ENCODE measurements around the gene SIPA1L3. TPM values are rescaled to one million over a fixed set of nuclear protein-coding genes. Genes with fewer than 3 reads are reported as not detected.
A peak's percentile ranks its signal among the peaks of the same experiment; 100 is the strongest.
"Not testable (repeated sequence)": the region's sequence is repeated elsewhere in the genome, so short reads cannot be mapped to it uniquely, and the experiment has no call there.

SIPA1L3 gene
- total and polyA plus RNA-seq, 9 of the 15 experiments (the other 6 are each of a cell fraction or from before 2014, with no cell fraction given): 0.01 to 6.1 (median 2.5) TPM

GRCh38 chr19:38224863-38225218 is 317.8 kb downstream of the SIPA1L3 start:
- H3K9me1 ChIP-seq (ENCODE audit: control insufficient read depth, insufficient read depth, low read length); H3K9me3 ChIP-seq (replicated peaks; ENCODE audit: control insufficient read depth, insufficient read depth, low read depth, low read length); H4K20me1 ChIP-seq (replicated peaks; ENCODE audit: control insufficient read depth, insufficient read depth, low read length); FAIRE-seq; H3K27me3 ChIP-seq (ENCODE audit: control insufficient read depth in 2 of 2, insufficient read depth in 2 of 2, low read length in 2 of 2); H3K9ac ChIP-seq (ENCODE audit: insufficient read depth in 1 of 2, low read depth in 2 of 2, low read length in 2 of 2); H3K4me3 ChIP-seq; H3K79me2 ChIP-seq (ENCODE audit: control insufficient read depth, insufficient read depth, low read length); H3K27ac ChIP-seq (ENCODE audit: extremely low read depth, low read depth, low read length); H3K36me3 ChIP-seq (ENCODE audit: control insufficient read depth, insufficient read depth, low read length); BruUV-seq (replicated peaks); DNase-seq (ENCODE audit: extremely low read depth in 1 of 4, low spot score in 3 of 4); ATAC-seq: not testable (repeated sequence)
- ChIA-PET POLR2A (interaction anchor here (0.7 kb wide), 1 partner anchor 60 kb away, joined by 5 read pairs; no protein-coding TSS in a partner anchor), CTCF (ENCODE audit: low intra/inter-chr PET ratio) (interaction anchor here (0.9 to 1.8 kb wide), 2 partner anchors 72 to 83 kb away, joined by 4 to 7 read pairs; no protein-coding TSS in a partner anchor)
- peaks cover 7 to 51% of the 10 kb centered on the region in 2 experiments; a peak in 4 of 5 replicates for H3K4me1 ChIP-seq (replicated peaks in 1 of 2; ENCODE audit: control insufficient read depth in 2 of 2, insufficient read depth in 2 of 2, low read length in 2 of 2)
- peak overlapping the region; percentile 98; the same call in 1 of the 2 replicates for H2AFZ ChIP-seq (ENCODE audit: low read depth, low read length)
- TF ChIP-seq CTCF (IDR thresholded peaks at IDR 0.05 in 2 of 3, conservative IDR thresholded peaks at IDR 0.05 in 1 of 3; ENCODE audit: insufficient read depth in 2 of 3, low read depth in 1 of 3, low read length in 3 of 3) (0 out of 6 replicates have a peak, but pooled peaks of 1 of the 3 experiments have one; percentile 11), ADNP (tag; IDR thresholded peaks at IDR 0.05) (0 out of 2 replicates have a peak, but pooled peaks have one; percentile 32), RB1 (IDR thresholded peaks at IDR 0.05; ENCODE audit: low read depth) (0 out of 2 replicates have a peak, but pooled peaks have one; percentile 17)
- TF ChIP-seq, protein P1, sequence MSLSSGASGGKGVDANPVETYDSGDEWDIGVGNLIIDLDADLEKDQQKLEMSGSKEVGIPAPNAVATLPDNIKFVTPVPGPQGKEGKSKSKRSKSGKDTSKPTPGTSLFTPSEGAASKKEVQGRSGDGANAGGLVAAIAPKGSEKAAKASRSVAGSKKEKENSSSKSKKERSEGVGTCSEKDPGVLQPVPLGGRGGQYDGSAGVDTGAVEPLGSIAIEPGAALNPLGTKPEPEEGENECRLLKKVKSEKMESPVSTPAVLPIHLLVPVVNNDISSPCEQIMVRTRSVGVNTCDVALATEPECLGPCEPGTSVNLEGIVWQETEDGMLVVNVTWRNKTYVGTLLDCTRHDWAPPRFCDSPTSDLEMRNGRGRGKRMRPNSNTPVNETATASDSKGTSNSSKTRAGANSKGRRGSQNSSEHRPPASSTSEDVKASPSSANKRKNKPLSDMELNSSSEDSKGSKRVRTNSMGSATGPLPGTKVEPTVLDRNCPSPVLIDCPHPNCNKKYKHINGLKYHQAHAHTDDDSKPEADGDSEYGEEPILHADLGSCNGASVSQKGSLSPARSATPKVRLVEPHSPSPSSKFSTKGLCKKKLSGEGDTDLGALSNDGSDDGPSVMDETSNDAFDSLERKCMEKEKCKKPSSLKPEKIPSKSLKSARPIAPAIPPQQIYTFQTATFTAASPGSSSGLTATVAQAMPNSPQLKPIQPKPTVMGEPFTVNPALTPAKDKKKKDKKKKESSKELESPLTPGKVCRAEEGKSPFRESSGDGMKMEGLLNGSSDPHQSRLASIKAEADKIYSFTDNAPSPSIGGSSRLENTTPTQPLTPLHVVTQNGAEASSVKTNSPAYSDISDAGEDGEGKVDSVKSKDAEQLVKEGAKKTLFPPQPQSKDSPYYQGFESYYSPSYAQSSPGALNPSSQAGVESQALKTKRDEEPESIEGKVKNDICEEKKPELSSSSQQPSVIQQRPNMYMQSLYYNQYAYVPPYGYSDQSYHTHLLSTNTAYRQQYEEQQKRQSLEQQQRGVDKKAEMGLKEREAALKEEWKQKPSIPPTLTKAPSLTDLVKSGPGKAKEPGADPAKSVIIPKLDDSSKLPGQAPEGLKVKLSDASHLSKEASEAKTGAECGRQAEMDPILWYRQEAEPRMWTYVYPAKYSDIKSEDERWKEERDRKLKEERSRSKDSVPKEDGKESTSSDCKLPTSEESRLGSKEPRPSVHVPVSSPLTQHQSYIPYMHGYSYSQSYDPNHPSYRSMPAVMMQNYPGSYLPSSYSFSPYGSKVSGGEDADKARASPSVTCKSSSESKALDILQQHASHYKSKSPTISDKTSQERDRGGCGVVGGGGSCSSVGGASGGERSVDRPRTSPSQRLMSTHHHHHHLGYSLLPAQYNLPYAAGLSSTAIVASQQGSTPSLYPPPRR (CRISPR knock-in tag; IDR thresholded peaks at IDR 0.05; ENCODE audit: borderline replicate concordance): 0 out of 2 replicates have a peak, but pooled peaks have one; percentile 11
- H3K4me2 ChIP-seq (ENCODE audit: insufficient read depth, low read length): peak overlapping the region; percentile 100; the same call in 1 of the 2 replicates
- in situ Hi-C loops (cut with MboI): loop anchor here (5.0 to 10.0 kb wide), 2 partner anchors 300 to 323 kb away; no protein-coding TSS in a partner anchor
- 65% methylated on average over 6 of the region's 6 CpGs for WGBS (ENCODE audit: insufficient coverage, low coverage, missing lambda C conversion rate)
- intact Hi-C loops (cut with micrococcal nuclease): loop anchor here (5.0 kb wide), 1 partner anchor 83 kb away; no protein-coding TSS in a partner anchor

All from K562 (cell line).